ENCODE measurements around the gene DKK1.

The DKK1 gene

DNA sequence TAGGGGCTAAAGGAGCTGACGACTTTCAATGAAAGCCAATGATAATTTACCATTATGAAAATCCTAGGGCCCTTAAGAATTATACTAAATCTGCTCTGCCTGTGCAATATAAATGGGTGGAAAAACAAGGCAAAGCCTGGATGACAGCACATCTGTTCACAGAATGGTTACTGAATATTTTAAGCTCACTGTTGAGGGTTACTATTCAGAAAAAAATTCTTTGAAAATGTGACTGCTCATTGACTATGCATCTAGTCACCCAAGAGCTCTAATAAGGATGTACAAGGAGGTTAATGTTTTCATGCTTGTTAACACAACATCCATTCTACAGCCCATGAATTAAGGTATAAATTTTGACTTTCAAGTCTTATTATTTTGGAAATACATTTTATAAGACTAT is 8.9 kb downstream of the DKK1 start:
- POLR2A ChIA-PET, result no interaction called here
- TF ChIP-seq CTBP1 (IDR thresholded peaks at IDR 0.05; ENCODE audit: borderline replicate concordance), result no peak
- TF ChIP-seq BHLHE40 (IDR thresholded peaks at IDR 0.05; ENCODE audit: borderline replicate concordance), result no peak
- no peak for TF ChIP-seq SP1 (IDR thresholded peaks at IDR 0.05)
- no peak for TF ChIP-seq HDGF (IDR thresholded peaks at IDR 0.05; ENCODE audit: borderline replicate concordance)
- CTCF ChIA-PET, result interaction anchor here (0.9 to 1.0 kb wide), 2 partner anchors 11 to 19 kb away, joined by 3 read pairs; no protein-coding TSS in a partner anchor
- no peak for DNase-seq (ENCODE audit: extremely low spot score)

- ChIA-PET POLR2A (interaction anchor here (1.1 kb wide), 1 partner anchor 13 kb away, joined by 3 read pairs; the partner anchor contains the start of gene DKK1), CTCF (interaction anchor here (1.2 to 1.5 kb wide), 3 partner anchors 12 to 162 kb away, joined by 3 read pairs; partner anchors contain the start of gene DKK1)
- no peak for DNase-seq (ENCODE audit: extremely low spot score)
- TF ChIP-seq FOXK2 (IDR thresholded peaks at IDR 0.05), result no peak
- no peak for TF ChIP-seq ZNF384 (IDR thresholded peaks at IDR 0.05)
- no peak for TF ChIP-seq SUZ12 (IDR thresholded peaks at IDR 0.05)
- no peak for TF ChIP-seq FOXA1 (IDR thresholded peaks at IDR 0.05)
- TF ChIP-seq NFRKB (IDR thresholded peaks at IDR 0.05), result no peak
- no peak for TF ChIP-seq CTBP1 (IDR thresholded peaks at IDR 0.05; ENCODE audit: borderline replicate concordance)
Measured at GRCh38 chr10:52326382-52326781, 12.3 kb downstream of the DKK1 start.

- no peak for TF ChIP-seq SP1 (IDR thresholded peaks at IDR 0.05)
- no peak for TF ChIP-seq HDGF (IDR thresholded peaks at IDR 0.05; ENCODE audit: borderline replicate concordance)
- no peak for TF ChIP-seq SUZ12 (IDR thresholded peaks at IDR 0.05)
- TF ChIP-seq FOXK2 (IDR thresholded peaks at IDR 0.05), result no peak
- no peak for TF ChIP-seq ZNF384 (IDR thresholded peaks at IDR 0.05)
- no peak for TF ChIP-seq L3MBTL2 (conservative IDR thresholded peaks at IDR 0.05)
- TF ChIP-seq FOXM1 (IDR thresholded peaks at IDR 0.05; ENCODE audit: borderline replicate concordance), result no peak
- TF ChIP-seq, protein P1, sequence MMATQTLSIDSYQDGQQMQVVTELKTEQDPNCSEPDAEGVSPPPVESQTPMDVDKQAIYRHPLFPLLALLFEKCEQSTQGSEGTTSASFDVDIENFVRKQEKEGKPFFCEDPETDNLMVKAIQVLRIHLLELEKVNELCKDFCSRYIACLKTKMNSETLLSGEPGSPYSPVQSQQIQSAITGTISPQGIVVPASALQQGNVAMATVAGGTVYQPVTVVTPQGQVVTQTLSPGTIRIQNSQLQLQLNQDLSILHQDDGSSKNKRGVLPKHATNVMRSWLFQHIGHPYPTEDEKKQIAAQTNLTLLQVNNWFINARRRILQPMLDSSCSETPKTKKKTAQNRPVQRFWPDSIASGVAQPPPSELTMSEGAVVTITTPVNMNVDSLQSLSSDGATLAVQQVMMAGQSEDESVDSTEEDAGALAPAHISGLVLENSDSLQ (IDR thresholded peaks at IDR 0.05), result no peak
- no peak for TF ChIP-seq NFRKB (IDR thresholded peaks at IDR 0.05)
- TF ChIP-seq TARDBP (IDR thresholded peaks at IDR 0.05), result no peak
- TF ChIP-seq ELF4 (IDR thresholded peaks at IDR 0.05), result no peak
- TF ChIP-seq ARNT (IDR thresholded peaks at IDR 0.05), result no peak
- TF ChIP-seq BHLHE40 (IDR thresholded peaks at IDR 0.05; ENCODE audit: borderline replicate concordance), result no peak
- TF ChIP-seq LEF1 (IDR thresholded peaks at IDR 0.05; ENCODE audit: borderline replicate concordance), result no peak
- TF ChIP-seq CTBP1 (IDR thresholded peaks at IDR 0.05; ENCODE audit: borderline replicate concordance), result no peak
- no peak for TF ChIP-seq FOXA1 (IDR thresholded peaks at IDR 0.05)
- DNase-seq (ENCODE audit: extremely low spot score), result no peak
- CTCF ChIA-PET, result interaction anchor here (0.7 kb wide), 1 partner anchor 661 kb away, joined by 6 read pairs; no protein-coding TSS in a partner anchor
- POLR2A ChIA-PET, result no interaction called here
Measured at GRCh38 chr10:52331638-52332364, 17.7 kb downstream of the DKK1 start.

- POLR2A ChIA-PET, result no interaction called here
- TF ChIP-seq NFRKB (IDR thresholded peaks at IDR 0.05) (no peak), L3MBTL2 (conservative IDR thresholded peaks at IDR 0.05) (no peak), CTBP1 (IDR thresholded peaks at IDR 0.05; ENCODE audit: borderline replicate concordance) (no peak), FOXM1 (IDR thresholded peaks at IDR 0.05; ENCODE audit: borderline replicate concordance) (no peak), TARDBP (IDR thresholded peaks at IDR 0.05) (no peak), SUZ12 (IDR thresholded peaks at IDR 0.05) (no peak), ARNT (IDR thresholded peaks at IDR 0.05) (no peak), SP1 (IDR thresholded peaks at IDR 0.05) (no peak), LEF1 (IDR thresholded peaks at IDR 0.05; ENCODE audit: borderline replicate concordance) (no peak), ZNF384 (IDR thresholded peaks at IDR 0.05) (no peak), ELF4 (IDR thresholded peaks at IDR 0.05) (no peak), FOXA1 (IDR thresholded peaks at IDR 0.05) (no peak), HDGF (IDR thresholded peaks at IDR 0.05; ENCODE audit: borderline replicate concordance) (no peak), BHLHE40 (IDR thresholded peaks at IDR 0.05; ENCODE audit: borderline replicate concordance) (no peak), FOXK2 (IDR thresholded peaks at IDR 0.05) (no peak)
- TF ChIP-seq, protein P1 (IDR thresholded peaks at IDR 0.05), result no peak
- DNase-seq (ENCODE audit: extremely low spot score), result no peak
- CTCF ChIA-PET, result no interaction called here
Measured at GRCh38 chr10:52332815-52333214, 18.7 kb downstream of the DKK1 start.

DNA sequence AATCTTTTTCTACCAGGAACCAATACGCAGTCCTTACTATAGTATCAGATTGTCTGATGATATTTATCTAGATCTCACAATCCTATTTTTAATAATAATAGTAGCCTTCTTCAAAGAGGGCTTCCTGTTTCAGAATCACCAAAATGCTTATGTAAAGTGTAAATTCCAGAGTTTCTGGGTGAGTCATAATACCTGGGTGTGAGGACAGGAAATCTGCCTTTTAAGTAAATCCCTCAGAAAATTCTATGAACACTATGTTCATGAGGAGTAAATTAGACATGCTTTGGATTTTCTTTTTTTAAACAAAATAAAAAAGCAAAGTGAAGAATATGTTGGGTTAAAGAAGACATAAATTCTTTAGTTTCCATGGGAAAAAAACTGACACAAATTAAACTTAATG is 20.5 kb downstream of the DKK1 start:
- CTCF ChIA-PET, result no interaction called here
- DNase-seq (ENCODE audit: extremely low spot score), result no peak
- POLR2A ChIA-PET, result no interaction called here

GRCh38 chr10:52335665-52336064 is 21.6 kb downstream of the DKK1 start:
- POLR2A ChIA-PET, result no interaction called here
- DNase-seq (ENCODE audit: extremely low spot score), result no peak
- CTCF ChIA-PET, result no interaction called here
- TF ChIP-seq LEF1 (IDR thresholded peaks at IDR 0.05; ENCODE audit: borderline replicate concordance) (no peak), BHLHE40 (IDR thresholded peaks at IDR 0.05; ENCODE audit: borderline replicate concordance) (no peak), SUZ12 (IDR thresholded peaks at IDR 0.05) (no peak)

More for the DNA sequence above, 20.5 kb downstream of the DKK1 start:
- TF ChIP-seq ARNT (IDR thresholded peaks at IDR 0.05), result no peak
- no peak for TF ChIP-seq CTBP1 (IDR thresholded peaks at IDR 0.05; ENCODE audit: borderline replicate concordance)
- TF ChIP-seq L3MBTL2 (conservative IDR thresholded peaks at IDR 0.05), result no peak
- no peak for TF ChIP-seq ZNF384 (IDR thresholded peaks at IDR 0.05)
- no peak for TF ChIP-seq SUZ12 (IDR thresholded peaks at IDR 0.05)
- TF ChIP-seq FOXM1 (IDR thresholded peaks at IDR 0.05; ENCODE audit: borderline replicate concordance), result no peak
- TF ChIP-seq HDGF (IDR thresholded peaks at IDR 0.05; ENCODE audit: borderline replicate concordance), result no peak
- TF ChIP-seq TARDBP (IDR thresholded peaks at IDR 0.05), result no peak
- TF ChIP-seq FOXA1 (IDR thresholded peaks at IDR 0.05), result no peak
- TF ChIP-seq BHLHE40 (IDR thresholded peaks at IDR 0.05; ENCODE audit: borderline replicate concordance), result no peak
- no peak for TF ChIP-seq LEF1 (IDR thresholded peaks at IDR 0.05; ENCODE audit: borderline replicate concordance)
- no peak for TF ChIP-seq ELF4 (IDR thresholded peaks at IDR 0.05)
- TF ChIP-seq NFRKB (IDR thresholded peaks at IDR 0.05), result no peak
- no peak for TF ChIP-seq SP1 (IDR thresholded peaks at IDR 0.05)
- TF ChIP-seq FOXK2 (IDR thresholded peaks at IDR 0.05), result no peak

Measured in HEK293T (cell line).